ENCODE measurements around the gene SREK1IP1. TPM values are rescaled to one million over a fixed set of nuclear protein-coding genes. Genes with fewer than 3 reads are reported as not detected.
A peak's percentile ranks its signal among the peaks of the same experiment; 100 is the strongest.

The SREK1IP1 gene
- total and polyA plus RNA-seq, 9 donors = 9.1 to 12.7 (median 11.0) TPM

- no peaks in the 10 kb centered on the region for H3K9me3 ChIP-seq (replicated peaks; ENCODE audit: control insufficient read depth, low read depth, low read length)
- no peaks in the 10 kb centered on the region for H3K27me3 ChIP-seq (ENCODE audit: control insufficient read depth, insufficient read depth, low read length)
- peaks cover 9% of the 10 kb centered on the region for H3K4me1 ChIP-seq (ENCODE audit: control insufficient read depth, insufficient read depth, low read length)
- peak overlapping the region; percentile 90 for H3K4me3 ChIP-seq (ENCODE audit: low read length)
- peaks cover 3% of the 10 kb centered on the region for H3K36me3 ChIP-seq (ENCODE audit: control insufficient read depth, insufficient read depth, low read length)
- no peak for DNase-seq
- H3K27ac ChIP-seq (ENCODE audit: low read length) = peak overlapping the region; percentile 90
- WGBS (ENCODE audit: insufficient coverage) = 0% methylated on average over 7 of the region's 10 CpGs
These were observed 533 bp downstream of the SREK1IP1 start for GRCh38 chr5:64767959-64768357.

GRCh38 chr5:64766941-64767340 lies 1.6 kb downstream of the SREK1IP1 start:
- Histone ChIP-seq H3K4me1 (ENCODE audit: control insufficient read depth, insufficient read depth, low read length) (peaks cover 9% of the 10 kb centered on the region), H3K36me3 (ENCODE audit: control insufficient read depth, insufficient read depth, low read length) (peaks cover 3% of the 10 kb centered on the region), H3K4me3 (ENCODE audit: low read length) (peak overlapping the region; percentile 90), H3K27ac (ENCODE audit: low read length) (no peak overlapping the region), H3K27me3 (ENCODE audit: control insufficient read depth, insufficient read depth, low read length) (no peaks in the 10 kb centered on the region), H3K9me3 (replicated peaks; ENCODE audit: control insufficient read depth, low read depth, low read length) (no peaks in the 10 kb centered on the region)
- 50% methylated on average over 2 of the region's 2 CpGs for WGBS (ENCODE audit: insufficient coverage)
- DNase-seq = peak; percentile 11

DNA sequence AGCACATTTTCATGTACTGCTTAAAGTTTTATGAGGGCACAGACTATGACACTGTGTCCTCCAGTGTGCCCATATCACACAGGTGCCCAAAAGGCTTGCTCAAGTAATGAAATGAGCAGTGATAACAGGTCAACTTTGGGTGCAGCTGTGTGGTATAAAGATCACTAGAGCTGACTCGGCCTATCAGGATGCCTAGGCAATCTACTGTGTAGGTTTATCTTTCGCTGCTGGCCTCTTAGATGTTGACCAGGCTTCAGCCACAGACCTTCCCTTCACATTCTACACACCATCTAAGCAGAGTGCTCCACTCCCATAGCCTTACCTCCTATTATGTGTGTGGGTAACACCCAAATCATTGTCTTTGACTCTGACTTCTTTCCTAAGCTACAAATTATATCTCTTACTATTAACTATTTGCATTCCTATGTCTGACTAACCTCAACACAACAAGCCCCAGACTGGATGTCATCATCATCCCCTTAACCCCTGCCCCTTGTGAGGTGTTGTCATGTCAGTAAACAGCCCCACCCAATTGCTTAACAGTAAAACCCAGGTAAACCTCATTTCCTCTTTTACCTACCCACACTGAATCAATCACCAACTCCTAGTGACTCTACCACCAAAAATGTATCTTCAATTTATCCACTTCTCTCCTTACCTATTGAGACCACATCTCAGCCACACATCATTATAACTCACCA lies 2.5 kb downstream of the SREK1IP1 start:
- H3K27ac ChIP-seq (ENCODE audit: low read length) = no peak overlapping the region
- no peak for DNase-seq
- WGBS (ENCODE audit: insufficient coverage) = no CpG with 5 or more reads among the region's 2 CpGs
- H3K4me3 ChIP-seq (ENCODE audit: low read length) = no peak overlapping the region
- no peaks in the 10 kb centered on the region for H3K27me3 ChIP-seq (ENCODE audit: control insufficient read depth, insufficient read depth, low read length)
- H3K4me1 ChIP-seq (ENCODE audit: control insufficient read depth, insufficient read depth, low read length) = peaks cover 9% of the 10 kb centered on the region
- peaks cover 3% of the 10 kb centered on the region for H3K36me3 ChIP-seq (ENCODE audit: control insufficient read depth, insufficient read depth, low read length)
- H3K9me3 ChIP-seq (replicated peaks; ENCODE audit: control insufficient read depth, low read depth, low read length) = no peaks in the 10 kb centered on the region

- peaks cover 5% of the 10 kb centered on the region for H3K4me1 ChIP-seq (ENCODE audit: control insufficient read depth, insufficient read depth, low read length)
- no peak for DNase-seq
- H3K9me3 ChIP-seq (replicated peaks; ENCODE audit: control insufficient read depth, low read depth, low read length) = no peaks in the 10 kb centered on the region
- peaks cover 3% of the 10 kb centered on the region for H3K36me3 ChIP-seq (ENCODE audit: control insufficient read depth, insufficient read depth, low read length)
- no peaks in the 10 kb centered on the region for H3K27me3 ChIP-seq (ENCODE audit: control insufficient read depth, insufficient read depth, low read length)
- no peak overlapping the region for H3K4me3 ChIP-seq (ENCODE audit: low read length)
- 67% methylated on average over 1 of the region's 4 CpGs for WGBS (ENCODE audit: insufficient coverage)
- no peak overlapping the region for H3K27ac ChIP-seq (ENCODE audit: low read length)
These were observed 4.5 kb downstream of the SREK1IP1 start for GRCh38 chr5:64763948-64764503.

DNA sequence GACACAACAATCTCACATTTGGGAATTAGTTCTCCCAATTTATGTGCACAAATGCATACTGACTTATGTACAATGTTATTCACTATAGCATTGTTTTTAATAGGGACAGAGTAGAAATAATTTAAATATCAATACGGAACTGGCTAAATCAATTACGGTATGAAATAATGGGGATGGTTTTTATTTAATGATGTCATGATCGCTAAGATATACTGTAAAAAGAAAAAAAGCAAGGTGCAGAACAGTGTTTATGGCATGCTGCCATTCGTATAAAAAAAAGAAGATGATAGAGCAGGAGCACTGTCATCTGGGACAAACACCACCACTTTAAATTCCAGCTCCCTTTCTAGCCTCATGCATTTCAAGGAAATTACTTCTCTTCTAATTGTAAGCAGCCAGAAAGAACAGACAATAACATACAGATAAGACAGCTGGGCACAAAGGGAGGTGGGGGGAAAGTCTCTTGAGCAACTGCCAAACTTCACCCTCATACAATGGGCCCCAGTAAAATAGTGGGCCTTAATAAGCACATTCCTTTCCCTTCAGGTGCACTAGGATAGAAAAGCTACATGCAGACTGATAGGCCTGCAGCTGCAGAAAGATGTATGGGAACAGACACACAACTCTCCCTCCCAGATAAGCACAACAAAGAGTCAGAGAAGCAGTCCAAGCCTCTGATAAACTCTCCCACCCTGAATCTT lies 8.4 kb downstream of the SREK1IP1 start:
- Histone ChIP-seq H3K27me3 (ENCODE audit: control insufficient read depth, insufficient read depth, low read length) (no peaks in the 10 kb centered on the region), H3K27ac (ENCODE audit: low read length) (no peak overlapping the region), H3K9me3 (replicated peaks; ENCODE audit: control insufficient read depth, low read depth, low read length) (no peaks in the 10 kb centered on the region), H3K36me3 (ENCODE audit: control insufficient read depth, insufficient read depth, low read length) (no peaks in the 10 kb centered on the region), H3K4me3 (ENCODE audit: low read length) (no peak overlapping the region), H3K4me1 (ENCODE audit: control insufficient read depth, insufficient read depth, low read length) (no peaks in the 10 kb centered on the region)
- DNase-seq = no peak
- WGBS (ENCODE audit: insufficient coverage) = 100% methylated on average over 2 of the region's 4 CpGs

GRCh38 chr5:64758901-64759300 lies 9.6 kb downstream of the SREK1IP1 start:
- H3K36me3 ChIP-seq (ENCODE audit: control insufficient read depth, insufficient read depth, low read length) = peaks cover 5% of the 10 kb centered on the region
- no CpG with 5 or more reads among the region's 3 CpGs for WGBS (ENCODE audit: insufficient coverage)
- no peak for DNase-seq

DNA sequence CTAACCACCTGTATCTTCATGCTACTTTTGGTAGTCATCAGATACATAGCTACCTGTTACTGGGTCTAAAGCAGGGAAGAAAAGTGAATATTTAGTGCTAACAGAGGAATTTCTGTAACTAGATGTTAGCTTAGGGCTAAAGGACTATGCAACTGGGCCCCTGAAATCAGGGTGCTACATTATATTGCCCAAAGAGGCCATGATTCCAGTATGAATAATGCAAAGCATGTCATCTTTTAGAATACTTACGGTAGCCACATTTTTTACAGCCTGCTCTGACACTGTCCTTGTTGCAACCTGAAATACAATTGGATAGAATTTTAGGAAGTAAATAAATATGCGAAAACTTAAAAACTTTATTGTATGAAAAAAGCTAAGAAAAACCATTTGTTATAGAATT lies 14.4 kb downstream of the SREK1IP1 start:
- H3K27me3 ChIP-seq (ENCODE audit: control insufficient read depth, insufficient read depth, low read length) = no peaks in the 10 kb centered on the region
- H3K27ac ChIP-seq (ENCODE audit: low read length) = no peak overlapping the region
- no CpG with 5 or more reads among the region's 2 CpGs for WGBS (ENCODE audit: insufficient coverage)
- H3K4me3 ChIP-seq (ENCODE audit: low read length) = no peak overlapping the region
- H3K4me1 ChIP-seq (ENCODE audit: control insufficient read depth, insufficient read depth, low read length) = no peaks in the 10 kb centered on the region
- peaks cover 5% of the 10 kb centered on the region for H3K36me3 ChIP-seq (ENCODE audit: control insufficient read depth, insufficient read depth, low read length)
- no peak for DNase-seq
- no peaks in the 10 kb centered on the region for H3K9me3 ChIP-seq (replicated peaks; ENCODE audit: control insufficient read depth, low read depth, low read length)

More at GRCh38 chr5:64758901-64759300, 9.6 kb downstream of the SREK1IP1 start:
- Histone ChIP-seq H3K4me3 (ENCODE audit: low read length) (no peak overlapping the region), H3K4me1 (ENCODE audit: control insufficient read depth, insufficient read depth, low read length) (no peaks in the 10 kb centered on the region), H3K9me3 (replicated peaks; ENCODE audit: control insufficient read depth, low read depth, low read length) (no peaks in the 10 kb centered on the region), H3K27me3 (ENCODE audit: control insufficient read depth, insufficient read depth, low read length) (no peaks in the 10 kb centered on the region), H3K27ac (ENCODE audit: low read length) (no peak overlapping the region)

GRCh38 chr5:64749385-64749784 lies 19.1 kb downstream of the SREK1IP1 start:
- Histone ChIP-seq H3K36me3 (ENCODE audit: control insufficient read depth, insufficient read depth, low read length) (peaks cover 2% of the 10 kb centered on the region), H3K4me3 (ENCODE audit: low read length) (no peak overlapping the region), H3K27me3 (ENCODE audit: control insufficient read depth, insufficient read depth, low read length) (no peaks in the 10 kb centered on the region), H3K27ac (ENCODE audit: low read length) (no peak overlapping the region), H3K4me1 (ENCODE audit: control insufficient read depth, insufficient read depth, low read length) (no peaks in the 10 kb centered on the region), H3K9me3 (replicated peaks; ENCODE audit: control insufficient read depth, low read depth, low read length) (no peaks in the 10 kb centered on the region)
- no CpG with 5 or more reads among the region's 4 CpGs for WGBS (ENCODE audit: insufficient coverage)
- DNase-seq = no peak

- DNase-seq = no peak
- WGBS (ENCODE audit: insufficient coverage) = 85% methylated on average over 1 of the region's 1 CpG
These were observed 22.0 kb downstream of the SREK1IP1 start for GRCh38 chr5:64746446-64746845.

DNA sequence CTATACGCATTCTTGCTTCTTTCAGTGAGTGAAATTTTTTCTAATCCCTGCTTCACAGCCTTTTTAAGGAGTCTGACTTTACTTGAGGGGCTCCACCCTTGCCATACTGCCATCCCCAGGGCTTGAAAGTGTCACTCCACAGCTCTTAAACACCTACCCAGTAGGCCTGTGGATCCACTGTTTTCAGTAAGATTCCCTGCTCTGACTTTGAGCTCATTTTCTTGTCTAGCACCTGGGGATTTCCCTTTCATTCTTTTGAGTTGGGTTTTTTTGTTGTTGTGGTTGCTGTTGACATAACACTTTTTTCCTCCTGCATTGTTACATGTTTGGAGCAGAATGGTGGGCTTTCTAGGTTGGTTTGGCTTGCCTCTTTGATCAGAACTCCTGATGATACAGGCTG lies 23.6 kb downstream of the SREK1IP1 start:
- no peaks in the 10 kb centered on the region for H3K27me3 ChIP-seq (ENCODE audit: control insufficient read depth, insufficient read depth, low read length)
- no peaks in the 10 kb centered on the region for H3K4me1 ChIP-seq (ENCODE audit: control insufficient read depth, insufficient read depth, low read length)
- no CpG with 5 or more reads among the region's 1 CpG for WGBS (ENCODE audit: insufficient coverage)
- H3K4me3 ChIP-seq (ENCODE audit: low read length) = no peak overlapping the region
- H3K27ac ChIP-seq (ENCODE audit: low read length) = no peak overlapping the region
- peaks cover 7% of the 10 kb centered on the region for H3K36me3 ChIP-seq (ENCODE audit: control insufficient read depth, insufficient read depth, low read length)
- H3K9me3 ChIP-seq (replicated peaks; ENCODE audit: control insufficient read depth, low read depth, low read length) = no peaks in the 10 kb centered on the region
- DNase-seq = no peak

More at GRCh38 chr5:64746446-64746845, 22.0 kb downstream of the SREK1IP1 start:
- Histone ChIP-seq H3K4me3 (ENCODE audit: low read length) (no peak overlapping the region), H3K27me3 (ENCODE audit: control insufficient read depth, insufficient read depth, low read length) (no peaks in the 10 kb centered on the region), H3K36me3 (ENCODE audit: control insufficient read depth, insufficient read depth, low read length) (peaks cover 2% of the 10 kb centered on the region), H3K9me3 (replicated peaks; ENCODE audit: control insufficient read depth, low read depth, low read length) (no peaks in the 10 kb centered on the region), H3K27ac (ENCODE audit: low read length) (no peak overlapping the region), H3K4me1 (ENCODE audit: control insufficient read depth, insufficient read depth, low read length) (no peaks in the 10 kb centered on the region)

All from muscle of leg (tissue), 11 donors.